Epithelial cell of proximal tubule (primary cell): Measurements from ENCODE around the gene INO80. TPM values are rescaled to one million over a fixed set of nuclear protein-coding genes. Genes with fewer than 3 reads are reported as not detected.

Experiments
- DNase-seq: peaks from one replicate; pipeline ENCODE4 v3.0.0-alpha.2; 2011; ENCODE audit warnings: low read depth
- H3K4me3 ChIP-seq: 2 replicates; pipeline ENCODE4 v1.5.1; 2011; ENCODE audit warnings: low read depth, mild to moderate bottlenecking, low read length
- total RNA-seq: library from RNA; depleted of rRNA; stranded (reverse); fragments of >200 nt; gene quantifications from 2 replicates; pipeline ENCODE4 v1.2.3, GENCODE V29; 2015
- TF ChIP-seq, protein P1 (sequence below): conservative IDR thresholded peaks from 2 replicates; pipeline ENCODE4 v1.5.1; 2012; ENCODE audit warnings: low read depth, mild to moderate bottlenecking, low read length

INO80 gene
- total RNA-seq, 1 donor from 2014 or later, result 33.8 TPM

- H3K4me3 ChIP-seq, result no peak overlapping the region
- DNase-seq, result no peak
- TF ChIP-seq, protein P1, sequence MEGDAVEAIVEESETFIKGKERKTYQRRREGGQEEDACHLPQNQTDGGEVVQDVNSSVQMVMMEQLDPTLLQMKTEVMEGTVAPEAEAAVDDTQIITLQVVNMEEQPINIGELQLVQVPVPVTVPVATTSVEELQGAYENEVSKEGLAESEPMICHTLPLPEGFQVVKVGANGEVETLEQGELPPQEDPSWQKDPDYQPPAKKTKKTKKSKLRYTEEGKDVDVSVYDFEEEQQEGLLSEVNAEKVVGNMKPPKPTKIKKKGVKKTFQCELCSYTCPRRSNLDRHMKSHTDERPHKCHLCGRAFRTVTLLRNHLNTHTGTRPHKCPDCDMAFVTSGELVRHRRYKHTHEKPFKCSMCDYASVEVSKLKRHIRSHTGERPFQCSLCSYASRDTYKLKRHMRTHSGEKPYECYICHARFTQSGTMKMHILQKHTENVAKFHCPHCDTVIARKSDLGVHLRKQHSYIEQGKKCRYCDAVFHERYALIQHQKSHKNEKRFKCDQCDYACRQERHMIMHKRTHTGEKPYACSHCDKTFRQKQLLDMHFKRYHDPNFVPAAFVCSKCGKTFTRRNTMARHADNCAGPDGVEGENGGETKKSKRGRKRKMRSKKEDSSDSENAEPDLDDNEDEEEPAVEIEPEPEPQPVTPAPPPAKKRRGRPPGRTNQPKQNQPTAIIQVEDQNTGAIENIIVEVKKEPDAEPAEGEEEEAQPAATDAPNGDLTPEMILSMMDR, result no peak
Measured at GRCh38 chr15:41020829-41021228, 95.3 kb downstream of the INO80 start.

- TF ChIP-seq, protein P1, result no peak
- no peak overlapping the region for H3K4me3 ChIP-seq
- no peak for DNase-seq
Measured at GRCh38 chr15:41020311-41020710, 95.8 kb downstream of the INO80 start.

GRCh38 chr15:41019174-41019573 lies 96.9 kb downstream of the INO80 start:
- H3K4me3 ChIP-seq, result no peak overlapping the region
- no peak for DNase-seq
- TF ChIP-seq, protein P1, result no peak

DNA sequence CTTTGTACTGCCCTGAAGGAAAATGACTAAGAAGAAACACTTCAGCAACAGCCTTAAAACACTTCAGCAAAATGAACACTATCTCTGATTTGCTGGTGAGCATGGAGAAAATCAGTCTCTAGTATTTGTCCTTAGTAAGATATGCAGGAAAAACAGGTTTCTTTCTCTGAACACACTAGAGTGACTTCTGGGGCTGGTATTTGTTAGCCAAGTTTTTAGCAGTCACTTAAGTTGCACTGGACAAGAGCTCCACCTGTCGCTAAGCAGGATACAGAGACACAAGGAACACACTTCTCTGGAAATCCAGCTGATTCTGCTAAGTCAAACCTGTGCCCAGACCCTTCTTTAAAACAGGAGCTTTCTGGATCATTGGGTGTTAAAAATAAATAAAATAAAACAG lies 97.5 kb downstream of the INO80 start:
- no peak overlapping the region for H3K4me3 ChIP-seq
- DNase-seq, result no peak
- TF ChIP-seq, protein P1, result peak; percentile 45

DNA sequence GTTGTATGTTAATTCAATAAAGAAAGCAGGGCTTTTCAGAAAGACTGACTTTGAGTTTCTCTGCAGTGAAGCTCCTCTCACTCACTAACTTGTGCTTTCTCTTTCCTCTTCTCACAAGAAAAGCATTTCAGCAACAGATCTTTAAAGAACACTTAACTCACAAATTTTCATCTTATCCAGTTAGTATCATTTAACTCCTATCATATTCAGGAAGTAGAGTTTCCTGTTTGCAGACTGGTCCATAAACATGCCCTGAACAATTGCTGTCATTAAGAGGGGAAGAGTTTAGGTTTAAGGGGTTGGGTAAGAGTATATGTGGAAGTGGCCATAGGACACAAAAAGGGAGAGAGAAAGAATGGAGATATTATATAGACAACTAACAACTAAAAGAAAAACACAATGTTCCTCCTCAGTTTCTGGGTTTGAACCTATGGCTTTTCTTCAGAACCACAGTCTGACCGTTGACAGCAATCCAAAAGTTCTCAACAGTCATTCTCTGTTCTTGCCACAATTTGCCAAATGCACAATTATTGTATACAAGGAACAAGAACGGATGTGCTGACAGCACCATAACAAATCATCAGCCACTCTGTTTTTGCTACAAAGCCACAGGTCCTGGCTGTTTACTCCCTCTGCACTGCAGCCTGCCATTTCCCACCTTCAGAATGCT lies 98.9 kb downstream of the INO80 start:
- no peak overlapping the region for H3K4me3 ChIP-seq
- TF ChIP-seq, protein P1, result no peak
- no peak for DNase-seq

DNA sequence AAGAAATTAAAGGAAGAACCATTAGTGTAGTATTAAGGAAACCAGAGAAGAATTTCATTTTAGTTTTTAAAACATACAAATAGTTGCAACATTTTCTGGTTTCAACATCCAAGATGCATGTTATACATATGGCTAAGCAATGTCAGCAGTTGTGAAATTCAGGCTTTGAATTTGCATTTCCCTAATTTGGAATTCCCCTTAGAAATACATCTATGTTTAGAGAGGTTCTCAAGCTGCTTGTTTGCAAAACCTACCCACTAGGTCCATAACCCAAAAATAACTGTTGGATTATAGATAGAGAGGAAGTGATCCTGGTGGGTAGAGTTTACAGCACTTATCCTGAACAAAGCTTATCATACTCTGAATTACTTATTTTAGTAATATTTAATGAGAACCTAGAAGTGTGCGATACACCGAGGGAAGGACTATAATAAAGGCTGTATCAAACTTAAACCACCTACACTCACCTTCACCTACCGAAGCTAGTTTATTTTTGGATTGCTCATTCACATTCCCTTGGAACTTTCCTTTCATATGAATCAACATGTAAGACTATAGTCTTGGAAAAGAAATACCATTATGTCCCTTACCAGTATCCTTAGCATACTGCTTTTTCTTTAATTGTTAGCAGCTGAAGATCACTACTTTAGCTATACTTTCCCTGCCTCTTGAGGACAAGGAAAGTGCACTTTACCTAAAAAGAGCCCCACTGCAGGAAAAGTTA lies 102.2 kb downstream of the INO80 start:
- TF ChIP-seq, protein P1, result no peak
- H3K4me3 ChIP-seq, result no peak overlapping the region
- DNase-seq, result no peak
